Neural progenitor cell (in vitro differentiated cells): ENCODE data around the gene HIPK2. TPM values are rescaled to one million over a fixed set of nuclear protein-coding genes. Genes with fewer than 3 reads are reported as not detected.

Experiments used
- DNase-seq: peaks from one replicate; pipeline ENCODE4 v3.0.0-alpha.2; 2016; ENCODE audit warnings: low spot score
- H2AFZ ChIP-seq: fragments of 200-600 bp; sonication (generic); replicated peaks from 2 replicates; pipeline ENCODE4 v1.6.1; 2016; ENCODE audit warnings: antibody characterized with exemption
- H3F3A ChIP-seq: fragments of 200-600 bp; sonication (generic); 2 replicates; pipeline ENCODE4 v1.6.1; 2016; ENCODE audit warnings: antibody characterized with exemption, low read depth
- H3K27ac ChIP-seq: fragments of 200-600 bp; sonication (generic); 2 replicates; pipeline ENCODE4 v1.5.1; 2016; ENCODE audit warnings: mild to moderate bottlenecking
- H3K27me3 ChIP-seq: fragments of 200-600 bp; sonication (generic); 2 replicates; pipeline ENCODE4 v1.6.1; 2016; ENCODE audit warnings: mild to moderate bottlenecking, moderate library complexity
- H3K36me3 ChIP-seq: fragments of 200-600 bp; sonication (generic); 2 replicates; pipeline ENCODE4 v1.5.1; 2016
- H3K4me1 ChIP-seq: fragments of 200-600 bp; sonication (generic); 2 replicates; pipeline ENCODE4 v1.6.1; 2016; ENCODE audit warnings: mixed run types
- H3K4me2 ChIP-seq: fragments of 200-600 bp; sonication (generic); 2 replicates; pipeline ENCODE4 v1.6.1; 2016
- H3K4me3 ChIP-seq: fragments of 200-600 bp; sonication (generic); 2 replicates; pipeline ENCODE4 v1.5.1; 2016
- H3K79me2 ChIP-seq: fragments of 200-600 bp; sonication (generic); 2 replicates; pipeline ENCODE4 v1.6.1; 2016; ENCODE audit warnings: low read depth
- H3K9ac ChIP-seq: fragments of 200-600 bp; sonication (generic); 2 replicates; pipeline ENCODE4 v1.6.1; 2016
- H3K9me3 ChIP-seq: fragments of 200-600 bp; sonication (generic); 2 replicates; pipeline ENCODE4 v1.5.1; 2016; ENCODE audit warnings: low read depth
- H4K20me1 ChIP-seq: fragments of 200-600 bp; sonication (generic); 2 replicates; pipeline ENCODE4 v1.6.1; 2016; ENCODE audit warnings: low read depth
- H3K27ac Mint-ChIP-seq: 3 replicates; pipeline ENCODE4 v1.8.0; 2021; ENCODE audit warnings: mixed read lengths
- H3K27me3 Mint-ChIP-seq: 2 replicates; pipeline ENCODE4 v1.8.0; 2022; ENCODE audit warnings: low read depth, mild to moderate bottlenecking, inconsistent platforms, moderate library complexity, mixed read lengths; ENCODE audit not compliant: insufficient read depth
- H3K36me3 Mint-ChIP-seq: 3 replicates; pipeline ENCODE4 v1.8.0; 2021; ENCODE audit warnings: mixed read lengths
- H3K4me1 Mint-ChIP-seq: 3 replicates; pipeline ENCODE4 v1.8.0; 2021; ENCODE audit warnings: mixed read lengths
- H3K4me3 Mint-ChIP-seq: 3 replicates; pipeline ENCODE4 v1.8.0; 2021; ENCODE audit warnings: mild to moderate bottlenecking, moderate library complexity, mixed read lengths
- H3K9me3 Mint-ChIP-seq: 3 replicates; pipeline ENCODE4 v1.8.0; 2020; ENCODE audit warnings: mixed read lengths
- EZH2 ChIP-seq: fragments of 200-600 bp; sonication (generic); IDR thresholded peaks from 2 replicates; pipeline ENCODE4 v1.6.1; 2017; ENCODE audit warnings: antibody characterized with exemption, mild to moderate bottlenecking, moderate library complexity
- EZH2phosphoT487 ChIP-seq: fragments of 200-600 bp; sonication (generic); IDR thresholded peaks from 2 replicates; pipeline ENCODE4 v1.6.1; 2017; ENCODE audit warnings: antibody characterized with exemption
- total RNA-seq: library from RNA; depleted of rRNA; stranded (reverse); fragments of >200 nt; gene quantifications from 2 replicates; pipeline ENCODE4 v1.2.3, GENCODE V29; 2015; ENCODE audit warnings: low replicate concordance
- TF ChIP-seq, protein P1 (sequence below): fragments of 200-600 bp; sonication (generic); IDR thresholded peaks from 2 replicates; pipeline ENCODE4 v1.5.1; 2017; ENCODE audit warnings: antibody characterized with exemption, mild to moderate bottlenecking

The HIPK2 gene
- total RNA-seq, 1 donor from 2014 or later = 12.8 TPM

DNA sequence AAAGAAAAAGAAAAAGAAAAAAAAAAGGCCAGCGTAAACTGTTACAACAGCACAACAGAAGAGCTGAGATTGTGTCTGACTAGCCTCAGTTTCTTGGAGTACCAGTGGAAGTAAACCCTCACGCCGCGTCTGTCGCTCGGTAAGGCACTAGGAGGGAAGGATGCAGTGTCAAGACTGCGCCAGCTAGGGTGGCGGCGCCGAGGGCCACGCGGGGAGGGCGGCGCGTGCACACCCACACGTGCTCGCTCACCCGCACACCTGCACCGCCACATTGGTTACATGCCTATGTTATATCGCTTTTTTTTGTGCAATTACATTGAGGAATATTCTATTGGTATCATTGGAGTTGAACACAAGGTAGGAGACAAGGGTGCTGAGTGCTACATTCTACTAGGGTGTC lies 206.1 kb downstream of the HIPK2 start:
- Histone ChIP-seq H3K4me3 (no peak overlapping the region), H3K4me1 (peaks cover 9% of the 10 kb centered on the region), H3K9ac (no peak overlapping the region), H3K27ac (no peak overlapping the region), H3K4me2 (no peak overlapping the region), H3K36me3 (no peaks in the 10 kb centered on the region), H4K20me1 (no peaks in the 10 kb centered on the region), H3K27me3 (no peaks in the 10 kb centered on the region), H3F3A (no peaks in the 10 kb centered on the region), H3K9me3 (no peaks in the 10 kb centered on the region), H3K79me2 (no peaks in the 10 kb centered on the region), H2AFZ (no peak overlapping the region)
- TF ChIP-seq EZH2phosphoT487 (no peak), EZH2 (no peak)
- TF ChIP-seq, protein P1, sequence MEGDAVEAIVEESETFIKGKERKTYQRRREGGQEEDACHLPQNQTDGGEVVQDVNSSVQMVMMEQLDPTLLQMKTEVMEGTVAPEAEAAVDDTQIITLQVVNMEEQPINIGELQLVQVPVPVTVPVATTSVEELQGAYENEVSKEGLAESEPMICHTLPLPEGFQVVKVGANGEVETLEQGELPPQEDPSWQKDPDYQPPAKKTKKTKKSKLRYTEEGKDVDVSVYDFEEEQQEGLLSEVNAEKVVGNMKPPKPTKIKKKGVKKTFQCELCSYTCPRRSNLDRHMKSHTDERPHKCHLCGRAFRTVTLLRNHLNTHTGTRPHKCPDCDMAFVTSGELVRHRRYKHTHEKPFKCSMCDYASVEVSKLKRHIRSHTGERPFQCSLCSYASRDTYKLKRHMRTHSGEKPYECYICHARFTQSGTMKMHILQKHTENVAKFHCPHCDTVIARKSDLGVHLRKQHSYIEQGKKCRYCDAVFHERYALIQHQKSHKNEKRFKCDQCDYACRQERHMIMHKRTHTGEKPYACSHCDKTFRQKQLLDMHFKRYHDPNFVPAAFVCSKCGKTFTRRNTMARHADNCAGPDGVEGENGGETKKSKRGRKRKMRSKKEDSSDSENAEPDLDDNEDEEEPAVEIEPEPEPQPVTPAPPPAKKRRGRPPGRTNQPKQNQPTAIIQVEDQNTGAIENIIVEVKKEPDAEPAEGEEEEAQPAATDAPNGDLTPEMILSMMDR = no peak
- Mint-ChIP-seq H3K27me3 (peaks cover 6% of the 10 kb centered on the region), H3K4me3 (no peak overlapping the region), H3K4me1 (peaks cover 9% of the 10 kb centered on the region), H3K9me3 (no peaks in the 10 kb centered on the region), H3K36me3 (peaks cover 27% of the 10 kb centered on the region), H3K27ac (no peak overlapping the region)
- no peak for DNase-seq

DNA sequence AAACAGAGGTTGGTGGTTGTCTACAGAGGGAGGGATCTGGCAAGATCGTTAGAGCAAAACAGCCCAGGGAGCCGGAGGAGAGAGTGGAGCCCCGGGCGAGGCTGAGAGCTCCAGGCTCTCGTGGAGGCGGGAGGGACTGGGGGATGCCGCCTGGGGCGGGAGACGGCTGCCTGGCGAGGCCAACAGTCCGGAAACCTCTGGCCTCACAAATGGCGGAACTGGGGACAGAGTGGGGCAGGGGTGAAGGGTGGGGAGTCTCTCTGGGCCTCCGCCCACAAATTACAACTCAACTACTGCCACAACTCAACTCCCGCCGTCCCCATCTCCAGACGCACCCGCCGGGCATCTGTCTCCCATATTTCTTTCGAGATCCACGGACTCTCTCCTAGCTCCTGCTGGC lies 206.6 kb downstream of the HIPK2 start:
- Mint-ChIP-seq H3K4me3 (no peak overlapping the region), H3K27ac (no peak overlapping the region), H3K27me3 (peaks cover 4% of the 10 kb centered on the region), H3K4me1 (peaks cover 9% of the 10 kb centered on the region), H3K36me3 (peaks cover 30% of the 10 kb centered on the region), H3K9me3 (no peaks in the 10 kb centered on the region)
- TF ChIP-seq EZH2phosphoT487 (no peak), EZH2 (no peak)
- TF ChIP-seq, protein P1 = no peak
- Histone ChIP-seq H3K4me2 (no peak overlapping the region), H3K79me2 (no peaks in the 10 kb centered on the region), H2AFZ (no peak overlapping the region), H3K9me3 (no peaks in the 10 kb centered on the region), H4K20me1 (no peaks in the 10 kb centered on the region), H3K36me3 (no peaks in the 10 kb centered on the region), H3K4me1 (peaks cover 9% of the 10 kb centered on the region), H3F3A (no peaks in the 10 kb centered on the region), H3K4me3 (no peak overlapping the region), H3K27ac (no peak overlapping the region), H3K9ac (no peak overlapping the region), H3K27me3 (no peaks in the 10 kb centered on the region)
- no peak for DNase-seq

DNA sequence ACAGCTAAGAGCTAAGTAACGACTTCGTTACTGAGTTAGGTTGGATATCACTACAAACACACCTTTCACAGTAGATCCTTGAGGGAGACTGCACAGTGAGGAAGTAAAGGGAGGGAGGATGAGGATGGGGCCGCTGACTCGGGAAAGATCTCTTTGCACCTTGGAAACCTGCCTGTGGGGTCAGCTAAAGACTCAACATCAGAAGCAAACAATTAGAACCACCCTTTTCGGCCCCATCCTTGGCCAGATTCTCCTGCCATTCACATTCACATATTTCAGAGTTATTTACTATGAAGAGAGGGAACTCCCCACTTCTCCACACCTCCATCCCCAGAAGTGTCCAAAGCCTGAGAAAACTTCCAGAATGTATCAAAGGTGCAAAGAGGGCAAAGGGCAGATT lies 207.2 kb downstream of the HIPK2 start:
- H3K9me3 Mint-ChIP-seq = no peaks in the 10 kb centered on the region
- Histone ChIP-seq H3F3A (no peaks in the 10 kb centered on the region), H3K9ac (no peak overlapping the region), H3K36me3 (no peaks in the 10 kb centered on the region), H3K27me3 (no peaks in the 10 kb centered on the region), H3K4me2 (no peak overlapping the region), H4K20me1 (no peaks in the 10 kb centered on the region), H3K4me3 (no peak overlapping the region), H3K9me3 (no peaks in the 10 kb centered on the region), H3K4me1 (peaks cover 9% of the 10 kb centered on the region), H2AFZ (no peak overlapping the region), H3K27ac (no peak overlapping the region), H3K79me2 (no peaks in the 10 kb centered on the region)
- TF ChIP-seq EZH2 (no peak), EZH2phosphoT487 (no peak)
- TF ChIP-seq, protein P1 = no peak
- H3K36me3 Mint-ChIP-seq = peaks cover 30% of the 10 kb centered on the region
- H3K4me1 Mint-ChIP-seq = peaks cover 9% of the 10 kb centered on the region
- no peak for DNase-seq
- H3K27ac Mint-ChIP-seq = peak overlapping the region; percentile 82
- H3K4me3 Mint-ChIP-seq = no peak overlapping the region
- peaks cover 4% of the 10 kb centered on the region for H3K27me3 Mint-ChIP-seq
